GM21526 (cell line): ENCODE measurements around the gene ZNF407.

Source experiments
- ATAC-seq: cut with Tn5 transposase; IDR thresholded peaks from one replicate; pipeline ENCODE4 v1.9.1; 2021; ENCODE audit warnings: moderate library complexity; ENCODE audit not compliant: unreplicated experiment, low FRiP score

The ZNF407 gene

GRCh38 chr18:74866577-74866976 lies 268.9 kb downstream of the ZNF407 start:
- ATAC-seq, result no peak

GRCh38 chr18:74868461-74868860 lies 270.8 kb downstream of the ZNF407 start:
- no peak for ATAC-seq

- peak; percentile 93 for ATAC-seq
These were observed 272.5 kb downstream of the ZNF407 start for GRCh38 chr18:74869904-74870863.

GRCh38 chr18:74870950-74871349 lies 273.3 kb downstream of the ZNF407 start:
- no peak for ATAC-seq

- ATAC-seq, result no peak
These were observed 276.0 kb downstream of the ZNF407 start for GRCh38 chr18:74873629-74874028.

- ATAC-seq, result no peak
These were observed 276.7 kb downstream of the ZNF407 start for GRCh38 chr18:74874351-74874750.

GRCh38 chr18:74876630-74877243 lies 279.1 kb downstream of the ZNF407 start:
- no peak for ATAC-seq

GRCh38 chr18:74878267-74878666 lies 280.6 kb downstream of the ZNF407 start:
- no peak for ATAC-seq

- ATAC-seq, result no peak
These were observed 283.1 kb downstream of the ZNF407 start for GRCh38 chr18:74880706-74881278.

GRCh38 chr18:74892066-74892627 lies 294.5 kb downstream of the ZNF407 start:
- ATAC-seq, result no peak

GRCh38 chr18:74895686-74896085 lies 298.0 kb downstream of the ZNF407 start:
- ATAC-seq, result no peak

- ATAC-seq, result peak; percentile 65
These were observed 298.8 kb downstream of the ZNF407 start for GRCh38 chr18:74896390-74896991.

- ATAC-seq, result no peak
These were observed 300.4 kb downstream of the ZNF407 start for GRCh38 chr18:74897971-74898657.

GRCh38 chr18:74898965-74899364 lies 301.3 kb downstream of the ZNF407 start:
- ATAC-seq, result no peak

- ATAC-seq, result no peak
These were observed 301.9 kb downstream of the ZNF407 start for GRCh38 chr18:74899554-74899953.

- ATAC-seq, result no peak
These were observed 303.9 kb downstream of the ZNF407 start for GRCh38 chr18:74901362-74902146.

GRCh38 chr18:74902147-74902455 lies 304.4 kb downstream of the ZNF407 start:
- ATAC-seq, result no peak

GRCh38 chr18:74905247-74905646 lies 307.6 kb downstream of the ZNF407 start:
- no peak for ATAC-seq

- ATAC-seq, result no peak
These were observed 308.5 kb downstream of the ZNF407 start for GRCh38 chr18:74906184-74906583.
